Stimulated activated naive CD4-positive, alpha-beta T cell treated with Interleukin-2 at 50 U/mL for 16 hours (primary cell): ENCODE data around the gene SLC16A12.

Experiments
- DNase-seq: peaks from one replicate; lab custom pipeline; 2025; lab: John Stamatoyannopoulos, UW

Gene SLC16A12

GRCh38 chr10:89513206-89513605 lies 22.2 kb downstream of the SLC16A12 start:
- DNase-seq, result no peak

GRCh38 chr10:89505640-89506275 lies 29.6 kb downstream of the SLC16A12 start:
- no peak for DNase-seq

- no peak for DNase-seq
Observed at GRCh38 chr10:89504691-89505090, 30.7 kb downstream of the SLC16A12 start.

- DNase-seq, result no peak
Observed at GRCh38 chr10:89503652-89504370, 31.6 kb downstream of the SLC16A12 start.

- no peak for DNase-seq
Observed at GRCh38 chr10:89503151-89503550, 32.2 kb downstream of the SLC16A12 start.

GRCh38 chr10:89502549-89502948 lies 32.8 kb downstream of the SLC16A12 start:
- DNase-seq, result no peak

- DNase-seq, result no peak
Observed at GRCh38 chr10:89494575-89494974, 40.8 kb downstream of the SLC16A12 start.

GRCh38 chr10:89494068-89494467 lies 41.3 kb downstream of the SLC16A12 start:
- DNase-seq, result no peak

- no peak for DNase-seq
Observed at GRCh38 chr10:89491932-89492331, 43.5 kb downstream of the SLC16A12 start.

GRCh38 chr10:89490596-89491335 lies 44.6 kb downstream of the SLC16A12 start:
- DNase-seq, result no peak

GRCh38 chr10:89482256-89482655 lies 53.1 kb downstream of the SLC16A12 start:
- DNase-seq, result no peak

GRCh38 chr10:89481662-89482061 lies 53.7 kb downstream of the SLC16A12 start:
- DNase-seq, result no peak

- no peak for DNase-seq
Observed at GRCh38 chr10:89479771-89480446, 55.5 kb downstream of the SLC16A12 start.

- DNase-seq, result no peak
Observed at GRCh38 chr10:89478739-89479654, 56.4 kb downstream of the SLC16A12 start.

- DNase-seq, result no peak
Observed at GRCh38 chr10:89478085-89478738, 57.2 kb downstream of the SLC16A12 start.

- no peak for DNase-seq
Observed at GRCh38 chr10:89476150-89476549, 59.2 kb downstream of the SLC16A12 start.

GRCh38 chr10:89475591-89475998 lies 59.8 kb downstream of the SLC16A12 start:
- no peak for DNase-seq

- no peak for DNase-seq
Observed at GRCh38 chr10:89475125-89475524, 60.3 kb downstream of the SLC16A12 start.

- no peak for DNase-seq
Observed at GRCh38 chr10:89474452-89474851, 60.9 kb downstream of the SLC16A12 start.

GRCh38 chr10:89471110-89471809 lies 64.1 kb downstream of the SLC16A12 start:
- no peak for DNase-seq
